Ascending aorta (tissue), 2 donors: ENCODE measurements around the gene TTLL11. TPM values are rescaled to one million over a fixed set of nuclear protein-coding genes. Genes with fewer than 3 reads are reported as not detected.

Experiments used
- DNase-seq, 2 donors: peaks; one replicate each; pipeline ENCODE4 v3.0.0-alpha.2; 2019; ENCODE audit warnings: low spot score in 2 of 2
- H3K27ac ChIP-seq, 2 donors: fragments of 200-600 bp; sonication (generic); one replicate each; pipeline ENCODE4 v1.5.1; 2016 to 2017; ENCODE audit warnings: mild to moderate bottlenecking in 1 of 2
- H3K27me3 ChIP-seq: fragments of 200-600 bp; sonication (generic); one replicate; pipeline ENCODE4 v1.5.1; 2017
- H3K36me3 ChIP-seq, 2 donors: fragments of 200-600 bp; sonication (generic); one replicate each; pipeline ENCODE4 v1.5.1; 2016
- H3K4me1 ChIP-seq, 2 donors: fragments of 200-600 bp; sonication (generic); one replicate each; pipeline ENCODE4 v1.5.1; 2016 to 2017; ENCODE audit warnings: mild to moderate bottlenecking in 1 of 2
- H3K4me3 ChIP-seq, 2 donors: fragments of 200-600 bp; sonication (generic); one replicate each; pipeline ENCODE4 v1.5.1; 2016 to 2017; ENCODE audit warnings: mild to moderate bottlenecking in 1 of 2
- H3K9me3 ChIP-seq, 2 donors: fragments of 200-600 bp; sonication (generic); one replicate each; pipeline ENCODE4 v1.5.1; 2016
- intact Hi-C: fragments of 100-400 bp; cut with DNase I; formaldehyde crosslinking; loops from one replicate; pipeline ENCODE4 v1.15.1; 2023
- total RNA-seq: library from RNA; depleted of rRNA; stranded (reverse); fragments of >200 nt; gene quantifications from one replicate; pipeline ENCODE4 v1.1.0, GENCODE V29; 2016
- TF ChIP-seq, protein P1 (sequence below), 3 experiments: fragments of 200-600 bp in 2 of 3; fragments of 450-650 bp in 1 of 3; sonication (generic) in 2 of 3; IDR thresholded peaks; one replicate each; pipeline ENCODE4 v1.5.1; 2016 to 2019; ENCODE audit warnings: antibody characterized with exemption in 3 of 3, mild to moderate bottlenecking in 1 of 3, moderate library complexity in 1 of 3

TTLL11 gene
- total RNA-seq, 1 donor from 2014 or later, result 18.5 TPM

GRCh38 chr9:122057211-122057610 lies 35.9 kb downstream of the TTLL11 start:
- Histone ChIP-seq H3K9me3 (no peaks in the 10 kb centered on the region), H3K27ac (no peak overlapping the region), H3K4me1 (peaks cover 3 to 4% of the 10 kb centered on the region in 2 donors), H3K27me3 (no peaks in the 10 kb centered on the region), H3K36me3 (no peaks in the 10 kb centered on the region), H3K4me3 (no peak overlapping the region)
- intact Hi-C loops, result no loop called here
- DNase-seq, result no peak
- TF ChIP-seq, protein P1, sequence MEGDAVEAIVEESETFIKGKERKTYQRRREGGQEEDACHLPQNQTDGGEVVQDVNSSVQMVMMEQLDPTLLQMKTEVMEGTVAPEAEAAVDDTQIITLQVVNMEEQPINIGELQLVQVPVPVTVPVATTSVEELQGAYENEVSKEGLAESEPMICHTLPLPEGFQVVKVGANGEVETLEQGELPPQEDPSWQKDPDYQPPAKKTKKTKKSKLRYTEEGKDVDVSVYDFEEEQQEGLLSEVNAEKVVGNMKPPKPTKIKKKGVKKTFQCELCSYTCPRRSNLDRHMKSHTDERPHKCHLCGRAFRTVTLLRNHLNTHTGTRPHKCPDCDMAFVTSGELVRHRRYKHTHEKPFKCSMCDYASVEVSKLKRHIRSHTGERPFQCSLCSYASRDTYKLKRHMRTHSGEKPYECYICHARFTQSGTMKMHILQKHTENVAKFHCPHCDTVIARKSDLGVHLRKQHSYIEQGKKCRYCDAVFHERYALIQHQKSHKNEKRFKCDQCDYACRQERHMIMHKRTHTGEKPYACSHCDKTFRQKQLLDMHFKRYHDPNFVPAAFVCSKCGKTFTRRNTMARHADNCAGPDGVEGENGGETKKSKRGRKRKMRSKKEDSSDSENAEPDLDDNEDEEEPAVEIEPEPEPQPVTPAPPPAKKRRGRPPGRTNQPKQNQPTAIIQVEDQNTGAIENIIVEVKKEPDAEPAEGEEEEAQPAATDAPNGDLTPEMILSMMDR (IDR thresholded peaks at IDR 0.05), result no peak

DNA sequence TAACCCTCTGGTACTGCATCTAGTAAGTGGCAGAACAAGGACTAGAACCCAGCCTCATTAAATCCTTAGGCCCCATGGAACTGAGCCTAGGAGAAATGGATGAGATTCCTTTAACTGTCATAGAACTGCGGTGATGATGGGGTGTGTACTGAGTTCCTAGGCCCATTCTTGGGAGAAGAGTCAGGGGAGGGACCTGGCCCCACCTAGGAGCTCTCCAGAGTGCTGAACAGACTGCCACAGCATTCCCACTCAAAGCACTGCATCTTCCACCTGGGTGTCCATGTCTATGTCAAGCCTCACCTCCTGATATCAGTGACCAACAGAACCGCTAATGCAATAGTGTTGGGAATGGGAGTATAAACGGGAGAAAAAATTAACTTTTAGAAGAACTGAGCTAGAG lies 36.6 kb downstream of the TTLL11 start:
- intact Hi-C loops, result no loop called here
- H3K36me3 ChIP-seq, result no peaks in the 10 kb centered on the region
- no peak overlapping the region for H3K4me3 ChIP-seq
- H3K27me3 ChIP-seq, result no peaks in the 10 kb centered on the region
- TF ChIP-seq, protein P1 (IDR thresholded peaks at IDR 0.05), result no peak
- DNase-seq, result no peak
- H3K27ac ChIP-seq, result no peak overlapping the region
- peaks cover 3 to 4% of the 10 kb centered on the region in 2 donors for H3K4me1 ChIP-seq
- no peaks in the 10 kb centered on the region for H3K9me3 ChIP-seq

GRCh38 chr9:122055701-122056100 lies 37.4 kb downstream of the TTLL11 start:
- Histone ChIP-seq H3K36me3 (no peaks in the 10 kb centered on the region), H3K27me3 (no peaks in the 10 kb centered on the region), H3K4me3 (no peak overlapping the region), H3K27ac (no peak overlapping the region), H3K4me1 (peaks cover 3 to 4% of the 10 kb centered on the region in 2 donors), H3K9me3 (no peaks in the 10 kb centered on the region)
- DNase-seq, result no peak
- intact Hi-C loops, result no loop called here
- TF ChIP-seq, protein P1 (IDR thresholded peaks at IDR 0.05), result no peak

DNA sequence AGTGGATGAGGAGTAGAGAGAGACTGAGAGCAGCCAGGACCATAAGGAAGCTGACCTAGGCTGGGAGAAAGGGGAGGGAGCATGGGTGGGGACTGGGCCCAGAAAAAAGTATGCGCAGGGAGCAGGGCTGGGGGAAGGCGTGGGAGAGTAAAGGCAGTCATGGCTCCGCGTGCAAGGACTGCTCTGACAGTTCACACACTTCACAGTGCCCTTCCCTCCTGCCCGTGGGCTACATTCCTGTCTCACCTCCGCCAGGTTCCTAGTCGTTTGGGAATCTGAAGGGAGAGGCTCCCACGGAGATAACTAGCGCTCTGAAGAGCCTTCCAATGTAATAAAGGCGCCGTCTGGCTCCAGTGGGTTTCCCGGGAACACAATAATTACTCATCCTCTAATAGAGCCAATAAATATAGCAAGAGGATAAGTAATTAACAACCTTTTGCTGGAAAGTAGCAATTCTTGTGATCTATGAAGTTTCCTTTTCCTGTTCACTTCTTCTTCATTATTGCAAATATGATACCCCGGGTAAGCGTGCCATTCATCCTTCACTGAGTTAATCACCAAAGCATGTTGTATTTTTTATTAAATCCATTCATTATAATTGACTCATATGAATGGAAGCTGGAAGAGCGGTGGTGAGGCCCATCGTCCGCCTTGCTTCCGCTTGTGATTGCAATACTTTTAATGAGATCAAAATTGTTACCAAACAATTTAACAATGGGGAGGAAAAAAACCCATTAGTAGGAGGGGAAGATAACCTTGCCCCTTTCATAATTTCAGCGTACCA lies 39.3 kb downstream of the TTLL11 start:
- no peaks in the 10 kb centered on the region for H3K9me3 ChIP-seq
- H3K27ac ChIP-seq, result no peak overlapping the region
- no peaks in the 10 kb centered on the region for H3K27me3 ChIP-seq
- no peaks in the 10 kb centered on the region for H3K36me3 ChIP-seq
- DNase-seq, result no peak
- intact Hi-C loops, result no loop called here
- TF ChIP-seq, protein P1 (IDR thresholded peaks at IDR 0.05), result no peak
- H3K4me3 ChIP-seq, result no peak overlapping the region
- H3K4me1 ChIP-seq, result peaks cover 3 to 4% of the 10 kb centered on the region in 2 donors

GRCh38 chr9:122053064-122053463 lies 40.0 kb downstream of the TTLL11 start:
- Histone ChIP-seq H3K4me3 (no peak overlapping the region), H3K36me3 (no peaks in the 10 kb centered on the region), H3K27ac (no peak overlapping the region), H3K27me3 (no peaks in the 10 kb centered on the region), H3K9me3 (no peaks in the 10 kb centered on the region), H3K4me1 (peaks cover 3 to 4% of the 10 kb centered on the region in 2 donors)
- intact Hi-C loops, result no loop called here
- TF ChIP-seq, protein P1 (IDR thresholded peaks at IDR 0.05), result no peak
- no peak for DNase-seq
